Activated CD8-positive, alpha-beta memory T cell treated with anti-CD3 and anti-CD28 coated beads, Interleukin-2, amount 50 U/mL, for 24 hours (primary cell): ENCODE measurements around the gene UVSSA.

ENCODE experiments used
- DNase-seq: peaks from one replicate; pipeline ENCODE4 v3.0.0-alpha.2; 2020; ENCODE audit errors: extremely low read depth

The UVSSA gene

DNA sequence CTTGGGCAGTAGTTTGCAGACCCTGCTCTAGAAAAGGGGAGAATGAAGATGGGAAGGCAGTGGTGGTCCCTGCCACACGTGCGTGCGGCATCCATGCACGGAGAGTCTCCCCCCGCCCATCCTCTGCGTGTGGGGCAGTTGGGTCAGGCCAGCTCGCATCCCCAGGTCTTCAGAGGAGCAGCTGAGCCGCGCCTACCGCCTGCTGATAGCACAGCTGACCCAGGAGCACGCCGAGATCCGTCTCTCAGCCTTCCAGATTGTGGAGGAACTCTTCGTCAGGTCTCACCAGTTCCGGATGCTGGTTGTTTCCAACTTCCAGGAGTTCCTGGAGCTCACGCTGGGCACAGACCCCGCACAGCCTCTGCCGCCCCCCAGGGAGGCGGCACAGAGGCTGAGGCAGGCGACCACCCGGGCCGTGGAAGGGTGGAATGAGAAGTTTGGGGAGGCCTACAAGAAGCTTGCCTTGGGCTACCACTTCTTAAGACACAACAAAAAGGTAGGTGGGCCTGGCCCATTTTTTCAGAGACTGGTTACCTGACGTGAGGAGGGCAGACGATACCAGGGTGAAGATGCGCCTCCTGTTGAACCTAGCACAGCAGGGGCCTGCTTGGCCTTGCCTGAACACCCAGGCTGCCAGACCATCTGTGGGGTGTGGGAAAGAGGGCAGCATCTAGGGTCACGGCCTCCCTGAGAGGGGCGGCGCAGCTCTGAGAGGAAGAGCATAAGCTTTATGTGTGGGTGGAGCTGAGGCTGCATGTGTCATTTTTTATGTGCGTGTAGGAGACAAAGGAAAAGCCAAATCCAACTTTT lies 2.6 kb downstream of the UVSSA start:
- no peak for DNase-seq

DNA sequence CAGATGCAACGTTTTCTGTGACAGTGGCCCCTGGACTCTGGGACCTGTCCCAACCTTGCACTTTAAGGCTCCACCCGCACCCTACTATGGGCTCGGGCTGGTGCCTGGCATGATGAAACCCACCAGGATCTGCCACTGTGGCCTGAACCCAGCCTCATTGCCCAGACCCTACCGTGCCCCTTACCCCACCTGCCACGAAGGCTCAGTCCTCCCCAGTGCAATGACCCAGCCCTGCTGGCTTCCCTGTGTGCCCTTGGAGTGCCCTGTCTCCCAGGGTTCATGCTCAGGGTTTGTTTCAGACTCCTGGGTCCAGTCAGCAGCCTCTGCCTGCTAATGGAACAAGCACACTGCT lies 3.1 kb downstream of the UVSSA start:
- DNase-seq, result no peak

DNA sequence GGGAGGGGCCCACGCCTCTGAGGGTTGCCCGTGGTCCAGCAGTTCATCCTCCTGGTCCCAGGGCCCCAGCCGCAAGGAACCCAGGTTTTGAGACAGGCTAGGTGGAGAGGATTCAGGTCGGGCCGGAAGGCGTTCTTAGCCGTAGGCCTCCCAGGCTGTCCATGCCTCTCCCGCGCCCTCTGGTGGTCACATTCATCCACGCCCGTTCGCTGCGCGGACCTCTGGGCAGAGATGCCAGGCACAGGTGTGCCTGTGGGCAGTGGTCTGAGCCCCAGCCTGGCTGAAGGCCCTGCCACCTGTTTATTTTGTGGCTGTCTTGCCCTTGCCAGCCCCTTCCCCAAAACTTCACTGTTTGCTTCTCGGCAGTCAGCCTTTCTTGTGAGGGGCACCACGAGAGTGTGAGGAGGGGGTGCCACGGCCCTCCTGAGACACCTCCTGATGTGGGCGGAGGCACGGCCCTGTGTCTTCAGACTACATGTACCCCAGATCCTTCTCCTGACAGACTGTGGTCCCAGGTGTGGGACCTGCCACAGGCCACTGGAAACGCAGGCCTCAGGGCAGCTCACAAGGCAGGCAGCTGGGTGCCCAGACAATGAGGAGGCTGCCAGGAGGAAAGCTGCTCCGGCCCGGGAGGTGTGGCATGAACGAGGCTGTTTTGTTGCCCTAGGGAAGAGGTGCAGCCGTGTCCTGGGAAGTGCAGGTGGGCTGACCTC lies 5.0 kb downstream of the UVSSA start:
- peak; percentile 66 for DNase-seq

DNA sequence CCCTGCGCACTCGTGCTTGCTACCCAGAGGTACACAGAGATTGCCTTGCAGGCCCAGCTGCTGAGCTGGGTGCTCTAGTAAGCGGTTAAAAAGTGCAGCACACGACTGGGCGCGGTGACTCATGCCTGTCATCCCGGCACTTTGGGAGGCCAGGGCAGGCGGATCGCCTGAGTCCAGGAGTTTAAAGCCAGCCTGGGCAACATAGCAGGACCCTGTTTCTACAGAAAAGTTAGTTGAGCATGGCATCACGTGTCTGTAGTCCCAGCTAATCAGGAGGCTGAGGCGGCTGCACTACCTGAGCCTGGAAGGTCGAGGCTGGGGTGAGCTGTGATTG lies 5.5 kb downstream of the UVSSA start:
- no peak for DNase-seq

DNA sequence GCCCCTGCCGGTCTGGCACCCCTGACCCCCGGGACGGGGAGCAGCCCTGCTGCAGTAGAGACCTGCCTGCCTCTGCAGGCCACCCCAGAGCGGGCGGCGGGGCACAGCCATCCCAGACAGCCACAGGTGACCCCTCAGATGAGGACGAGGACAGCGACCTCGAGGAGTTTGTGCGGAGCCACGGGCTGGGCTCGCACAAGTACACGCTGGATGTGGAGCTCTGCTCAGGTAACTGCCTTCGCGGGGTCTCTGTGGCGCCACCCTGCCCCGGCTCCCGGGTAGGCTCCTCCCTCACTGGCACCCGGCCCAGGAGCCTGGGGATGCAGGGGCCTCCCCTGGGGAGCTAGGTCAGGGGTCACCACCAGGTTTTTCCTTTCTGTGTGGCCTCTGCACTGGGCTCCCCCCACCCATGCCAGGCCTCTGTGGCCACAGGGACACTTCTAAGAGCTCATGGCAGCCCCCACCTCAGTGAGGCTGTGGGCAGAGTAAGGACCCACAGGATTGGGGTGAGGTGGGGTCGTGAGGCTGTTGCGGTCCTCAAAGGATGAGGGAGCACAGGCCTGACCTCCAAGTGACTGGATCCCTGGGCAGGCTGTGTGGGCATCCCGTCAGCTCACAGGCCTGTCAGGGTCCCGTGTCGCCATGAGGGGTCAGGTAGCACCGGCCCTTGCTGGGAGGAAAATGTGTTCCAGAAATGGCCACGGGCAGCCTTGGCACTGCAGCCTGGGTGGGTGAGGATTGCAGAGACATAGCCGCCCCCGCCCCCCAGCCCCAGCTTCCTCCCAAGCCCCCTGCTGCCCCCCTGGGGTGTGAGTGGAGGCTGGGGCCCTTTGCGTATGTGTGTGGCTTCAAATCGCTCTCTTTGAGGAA lies 6.4 kb downstream of the UVSSA start:
- DNase-seq, result no peak

DNA sequence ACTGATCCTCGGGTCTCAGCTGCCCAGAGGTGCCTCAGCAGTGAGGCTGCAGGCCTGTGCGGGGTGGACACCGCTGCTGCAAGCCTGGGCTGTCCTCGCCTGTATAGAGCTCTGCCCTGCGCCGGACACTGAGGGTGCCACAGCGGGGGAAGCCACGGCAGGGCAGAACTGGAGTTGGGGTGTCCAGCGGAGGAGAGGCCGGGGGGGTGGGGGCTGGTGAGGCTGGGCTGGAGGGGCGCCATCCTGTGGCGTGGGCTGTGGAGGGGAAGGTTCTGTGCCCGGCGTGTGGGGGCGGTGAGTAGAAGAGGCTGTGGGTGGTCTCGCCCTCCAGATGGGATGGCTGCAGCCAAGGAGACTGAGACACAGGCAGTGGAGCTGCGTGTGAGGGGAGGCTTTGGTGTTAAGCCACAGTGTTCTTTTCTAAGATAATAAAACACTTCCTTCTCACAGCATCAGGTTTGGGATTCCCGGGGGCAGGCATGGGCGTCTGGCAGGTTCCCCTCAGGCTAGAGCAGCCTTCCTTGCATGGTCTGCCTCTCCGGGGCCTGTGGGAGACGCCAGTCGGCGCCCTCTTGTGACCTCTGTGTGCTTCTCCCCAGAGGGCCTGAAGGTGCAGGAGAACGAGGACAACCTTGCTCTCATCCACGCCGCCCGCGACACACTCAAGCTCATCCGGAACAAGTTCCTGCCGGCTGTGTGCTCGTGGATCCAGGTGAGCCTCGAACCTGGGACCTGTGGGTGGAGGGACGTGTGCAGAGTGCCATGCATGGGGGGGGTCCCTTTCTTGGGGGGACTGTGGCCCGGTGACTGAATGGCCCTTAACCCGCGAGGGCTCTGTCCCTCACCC lies 7.4 kb downstream of the UVSSA start:
- no peak for DNase-seq

DNA sequence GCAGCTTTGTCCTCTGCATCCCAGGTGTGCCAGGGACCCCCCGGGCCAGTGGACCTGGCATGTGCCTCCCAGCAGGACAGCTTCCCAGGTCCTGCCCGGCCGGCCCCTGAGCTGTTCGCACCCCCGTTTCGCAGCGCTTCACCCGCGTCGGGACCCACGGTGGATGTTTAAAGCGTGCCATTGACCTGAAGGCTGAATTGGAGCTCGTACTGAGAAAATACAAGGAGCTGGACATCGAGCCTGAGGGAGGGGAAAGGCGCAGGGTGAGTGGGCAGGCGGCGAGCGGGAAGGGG lies 7.9 kb downstream of the UVSSA start:
- no peak for DNase-seq

DNA sequence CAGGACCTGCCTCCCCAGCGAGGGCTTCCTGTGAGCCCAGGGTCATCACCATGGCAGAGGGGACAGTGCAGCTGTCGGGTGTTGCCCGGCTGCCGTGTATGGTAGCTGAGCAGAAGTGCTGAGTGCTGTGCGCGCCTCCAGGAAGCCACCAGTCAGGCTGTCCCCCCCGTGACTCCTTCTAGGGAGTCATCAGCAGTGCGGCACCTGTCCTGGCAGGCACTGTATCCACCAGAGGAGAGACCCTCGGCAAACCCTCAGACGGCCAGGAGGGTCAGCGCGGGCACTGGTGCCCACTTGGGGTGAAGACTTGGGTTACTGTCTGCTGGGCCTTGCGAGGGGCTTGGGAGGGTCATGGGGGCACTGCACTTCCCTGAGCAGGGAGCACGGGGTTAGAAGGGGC lies 8.4 kb downstream of the UVSSA start:
- DNase-seq, result no peak

DNA sequence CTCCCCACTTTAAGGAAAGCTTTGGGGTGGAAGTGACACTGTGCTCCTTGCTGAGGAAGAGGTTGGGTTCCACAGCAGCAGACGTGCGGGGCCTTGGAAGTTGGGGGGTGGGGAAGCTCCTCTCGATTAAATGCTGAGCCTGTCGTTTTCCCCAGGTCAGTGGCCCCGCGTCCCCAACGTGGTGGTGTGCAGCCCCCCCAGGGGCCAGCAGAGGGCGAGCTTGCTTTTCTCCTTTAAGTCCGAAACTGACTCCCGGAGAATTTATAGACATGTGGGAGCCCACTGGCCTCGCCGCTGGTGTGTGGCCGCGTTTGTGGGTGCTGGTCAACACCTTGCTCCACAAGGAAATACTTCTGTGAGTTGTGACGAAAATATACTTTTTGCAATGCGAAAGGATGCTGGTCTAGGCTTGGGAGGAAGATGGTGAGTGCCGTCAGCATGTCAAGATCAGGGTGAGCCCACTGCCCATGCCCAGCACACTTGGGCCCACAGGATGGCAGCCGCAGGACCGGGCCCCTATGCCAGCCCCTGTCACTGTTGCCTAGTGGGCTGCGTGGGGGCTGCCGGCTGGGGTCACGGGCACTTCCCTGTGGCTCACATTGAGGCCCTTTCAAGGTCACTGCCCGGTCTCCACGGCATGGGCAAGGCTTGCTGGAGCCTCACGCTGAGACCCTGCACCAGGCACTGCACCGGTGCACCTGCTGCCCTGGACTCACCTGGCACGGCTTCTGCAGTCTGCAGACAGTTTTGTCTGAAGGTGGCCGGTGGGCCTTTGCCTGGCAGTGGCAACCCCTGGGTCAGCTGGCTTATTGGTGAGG lies 9.4 kb downstream of the UVSSA start:
- no peak for DNase-seq

DNA sequence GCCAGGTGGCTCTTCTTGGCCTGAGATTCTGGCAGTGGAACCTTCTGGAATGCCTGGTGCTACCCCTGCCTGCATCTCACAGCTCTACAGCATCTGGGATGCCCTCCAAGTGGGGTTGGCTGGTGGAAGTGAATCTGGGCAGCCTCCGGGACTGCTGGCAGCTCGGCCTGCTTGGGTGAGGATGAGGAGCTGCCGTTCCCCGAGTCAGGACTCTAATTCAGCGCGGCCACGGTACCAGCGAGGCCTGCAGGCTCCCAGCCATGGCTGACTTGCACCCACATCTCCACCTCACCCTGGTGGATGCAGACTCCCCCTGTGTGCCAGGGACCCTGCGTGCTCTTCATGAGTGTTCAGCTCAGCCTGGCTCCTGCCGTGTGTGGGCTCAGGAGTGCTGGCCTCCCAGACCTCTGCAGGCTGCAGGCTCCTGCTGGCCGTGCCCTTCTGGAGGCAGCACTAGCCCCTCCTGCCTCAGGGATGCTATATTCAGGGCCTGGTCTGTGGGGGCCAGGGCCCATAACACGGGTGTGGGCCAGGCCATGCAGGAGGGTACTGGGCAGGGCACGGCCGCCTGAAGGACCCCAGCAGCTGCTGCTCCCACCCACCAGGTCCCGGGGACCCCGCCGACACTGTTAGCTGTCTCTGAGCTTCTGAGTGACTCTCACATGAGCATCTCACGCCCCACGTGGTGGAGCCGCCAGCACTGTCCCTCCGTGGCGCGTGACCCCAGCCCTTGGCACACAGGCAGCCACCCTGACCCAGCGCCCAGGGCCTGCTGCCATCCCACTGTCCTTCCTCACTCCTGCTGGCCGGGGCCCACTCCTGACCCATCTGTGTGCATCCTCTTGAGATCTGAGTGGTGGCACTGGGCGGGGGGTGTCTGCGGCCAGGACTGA lies 10.6 kb downstream of the UVSSA start:
- DNase-seq, result no peak

DNA sequence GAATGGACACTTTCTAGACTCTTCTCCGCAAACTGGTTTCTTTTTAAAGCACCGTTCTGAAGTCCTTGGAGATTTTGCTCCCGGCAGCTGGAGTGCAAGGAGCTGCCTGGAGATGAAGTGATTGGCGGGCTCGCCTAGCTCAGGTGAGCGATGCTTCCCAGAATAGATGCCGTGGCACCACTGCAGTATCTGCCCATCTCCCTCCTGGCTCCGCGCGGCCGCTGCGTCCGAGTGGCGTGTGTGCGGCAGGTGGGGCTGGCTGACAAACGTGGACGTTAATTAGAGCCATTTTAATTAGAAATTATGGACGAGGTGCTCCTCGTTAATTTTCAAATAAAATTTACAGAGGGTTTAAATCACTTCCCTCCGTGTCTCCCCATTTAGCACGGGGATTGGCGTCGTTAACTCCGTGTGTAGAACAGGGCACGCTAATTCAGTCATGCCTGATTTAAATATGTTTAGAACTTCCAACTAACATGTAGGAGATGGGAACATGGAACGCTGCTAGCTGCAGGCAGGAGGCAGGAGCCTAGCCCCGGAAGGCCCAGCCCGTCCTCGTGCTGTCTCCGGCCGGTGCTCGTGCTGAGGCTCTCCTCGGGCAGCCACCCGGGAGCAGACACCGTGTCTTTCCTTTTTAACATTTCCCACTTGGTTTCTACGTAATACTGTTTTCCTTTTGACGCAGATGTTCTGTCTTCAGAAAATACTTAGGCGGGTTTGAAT lies 11.6 kb downstream of the UVSSA start:
- DNase-seq, result no peak

DNA sequence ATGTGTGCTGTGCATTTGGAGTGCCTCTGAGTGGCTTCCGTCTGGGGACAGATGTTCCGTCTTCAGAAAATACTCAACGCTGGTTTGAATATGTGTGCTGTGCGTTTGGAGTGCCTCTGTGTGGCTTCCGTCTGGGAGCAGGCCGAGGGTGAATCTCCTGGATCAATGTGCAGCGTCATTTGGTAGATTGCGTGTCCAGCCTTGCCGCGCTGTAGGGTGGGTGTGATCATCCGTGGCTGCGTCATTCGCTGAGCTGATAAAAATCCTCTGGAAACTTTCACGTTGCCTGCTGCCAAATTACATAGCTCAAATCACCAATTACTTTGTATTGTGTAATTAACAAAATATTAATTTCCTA lies 12.1 kb downstream of the UVSSA start:
- DNase-seq, result no peak

DNA sequence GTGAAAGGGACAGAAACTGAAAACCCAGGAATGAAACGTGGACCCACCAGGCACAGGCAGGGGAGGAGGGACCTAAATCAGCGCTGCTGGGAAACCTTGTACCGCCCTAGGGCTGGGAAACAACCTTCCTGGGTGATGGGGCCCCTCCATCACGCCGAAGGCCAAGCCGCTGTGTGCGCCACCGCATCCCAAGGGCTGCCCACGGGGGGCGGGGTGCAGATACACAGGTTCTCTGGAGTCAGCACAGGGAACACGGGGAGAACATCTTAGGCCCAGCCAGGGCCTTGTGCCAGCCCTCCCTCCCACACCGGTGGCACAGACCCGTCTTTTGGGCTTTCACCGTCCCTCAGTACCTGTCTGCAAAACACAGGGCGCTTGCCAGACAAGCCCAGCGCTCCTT lies 13.0 kb downstream of the UVSSA start:
- DNase-seq, result no peak

DNA sequence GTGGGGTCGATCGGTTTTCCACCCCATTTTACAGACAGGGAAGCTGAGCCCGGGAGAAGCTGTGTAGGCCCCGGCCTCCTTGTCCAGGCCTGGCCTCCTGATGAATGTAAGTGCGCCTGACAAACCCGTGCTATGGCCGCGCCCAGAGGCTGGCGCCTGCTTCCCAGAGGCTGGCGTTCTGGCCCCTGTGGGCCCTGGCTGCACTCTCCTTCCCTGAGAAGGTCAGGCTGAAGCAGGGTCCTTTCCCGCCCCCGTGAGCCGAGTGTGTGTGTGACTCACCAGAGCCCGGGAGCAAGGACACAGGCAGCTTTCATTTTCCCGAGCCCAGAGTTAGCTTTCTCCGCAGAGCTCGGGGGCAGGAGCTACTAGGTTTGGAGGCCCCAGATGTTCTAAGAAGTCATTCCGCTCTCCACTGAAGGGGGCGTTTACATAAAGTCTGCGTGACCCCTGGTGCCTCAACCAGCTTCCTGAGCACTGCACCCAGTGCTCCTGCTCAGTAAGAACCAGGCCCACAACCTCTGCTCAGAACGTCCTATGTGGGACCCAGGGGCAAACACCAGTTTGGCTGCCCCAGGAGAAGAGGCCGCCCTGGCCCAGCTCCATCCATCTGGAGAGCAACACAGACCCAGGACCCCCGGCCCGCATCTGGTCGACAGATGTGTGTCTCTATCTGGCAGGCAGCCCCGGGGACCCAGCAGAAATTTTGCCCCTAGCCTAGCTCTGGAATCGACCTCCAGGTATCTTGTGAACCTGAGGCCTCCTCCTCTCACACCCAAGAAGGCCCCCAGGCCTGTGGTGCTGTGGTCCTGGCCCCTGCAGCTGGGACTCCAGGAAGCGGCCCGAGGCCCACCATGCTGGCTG lies 13.6 kb downstream of the UVSSA start:
- no peak for DNase-seq

DNA sequence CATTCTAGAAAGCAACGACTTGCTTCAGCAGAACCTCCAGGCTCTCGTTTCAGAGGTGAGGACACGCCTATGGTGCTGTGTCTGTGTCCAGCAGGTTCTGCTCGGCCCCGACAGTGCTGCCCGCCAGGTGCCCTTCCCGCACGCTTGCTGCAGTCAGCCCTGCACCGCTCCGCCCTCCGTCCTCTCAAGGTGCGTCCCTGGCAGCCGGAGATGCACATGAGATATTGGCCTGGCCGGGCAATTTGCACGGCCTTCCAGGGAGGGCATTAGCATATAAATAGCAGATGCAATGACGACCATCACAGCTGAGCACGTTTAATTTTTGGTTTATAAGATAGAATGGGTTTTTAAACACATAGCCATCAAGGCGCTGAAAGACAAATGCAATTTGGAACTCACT lies 14.4 kb downstream of the UVSSA start:
- no peak for DNase-seq

DNA sequence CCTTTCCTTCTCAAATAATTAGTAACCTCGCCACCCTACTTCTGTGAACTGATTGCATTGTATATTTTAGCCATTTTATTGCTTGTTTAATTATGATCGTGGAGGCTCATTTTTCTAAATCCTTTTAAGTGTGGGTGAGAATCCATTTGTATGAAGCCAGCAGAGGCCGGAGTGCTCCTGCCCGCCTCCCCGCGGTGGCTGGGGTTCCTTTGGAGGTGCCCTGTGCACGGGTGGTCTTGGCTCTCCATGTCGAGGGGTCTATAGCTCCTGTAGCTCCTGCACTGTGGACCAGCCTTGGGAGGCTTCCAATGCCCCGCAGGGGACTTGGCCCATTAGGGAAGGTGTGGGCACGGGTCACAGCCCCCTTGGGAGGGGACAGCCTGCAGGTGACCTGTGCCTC lies 15.0 kb downstream of the UVSSA start:
- no peak for DNase-seq

DNA sequence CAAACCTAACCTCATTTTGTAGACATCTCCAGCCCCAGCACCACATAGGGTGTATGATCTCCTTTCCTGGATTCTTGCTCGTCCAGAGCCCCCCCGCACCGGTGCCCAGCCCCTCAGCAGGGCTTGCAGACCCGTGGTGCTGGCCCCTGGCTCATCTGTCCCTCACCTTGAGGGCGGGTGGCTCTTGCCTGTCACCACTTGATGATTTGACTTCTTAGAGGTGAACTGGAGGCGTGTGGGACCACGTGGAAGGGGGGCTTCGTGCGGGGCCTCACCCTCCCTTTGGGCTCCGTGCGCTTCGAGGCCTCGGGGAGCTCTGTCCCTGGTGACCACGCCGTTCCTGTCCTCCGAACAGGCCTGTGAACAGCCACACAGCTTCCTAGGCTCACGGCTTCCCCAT lies 15.5 kb downstream of the UVSSA start:
- DNase-seq, result no peak

DNA sequence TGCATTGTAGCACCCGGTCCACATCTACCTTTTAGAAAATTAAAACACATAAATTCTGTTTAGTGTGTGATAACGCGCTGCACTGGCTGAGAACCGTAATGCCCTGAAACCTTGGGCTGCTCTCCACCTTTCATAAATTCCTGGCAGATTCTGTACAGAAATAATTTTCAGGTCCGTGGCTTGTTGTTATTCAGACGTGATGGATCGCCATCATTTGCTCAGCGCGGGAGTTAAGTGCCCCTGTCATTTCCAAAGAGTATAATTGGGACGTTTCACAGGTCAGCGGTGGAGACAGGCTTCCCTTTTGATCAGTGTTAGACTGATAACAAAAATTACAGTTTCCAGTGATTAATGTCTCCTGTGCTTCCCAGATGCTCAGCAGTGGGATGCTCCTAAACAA lies 16.5 kb downstream of the UVSSA start:
- DNase-seq, result no peak

DNA sequence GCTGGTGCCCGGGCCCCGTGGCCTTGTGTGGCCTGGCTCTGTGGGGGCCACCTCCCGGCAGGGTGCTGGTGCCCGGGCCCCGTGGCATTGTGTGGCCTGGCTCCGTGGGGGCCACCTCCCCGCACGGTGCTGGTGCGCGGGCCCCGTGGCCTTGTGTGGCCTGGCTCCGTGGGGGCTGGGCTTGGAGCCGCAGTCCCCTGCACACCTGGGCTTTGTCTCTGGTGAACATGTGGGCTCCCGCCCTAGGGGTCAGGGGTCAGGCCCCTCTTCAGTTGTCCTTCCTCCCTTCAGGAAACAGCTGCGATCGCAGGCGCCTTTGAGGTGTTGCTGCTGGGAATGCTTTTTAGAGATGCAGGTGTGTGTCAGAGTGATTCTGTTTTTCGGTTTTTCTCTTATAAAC lies 17.2 kb downstream of the UVSSA start:
- no peak for DNase-seq
